OCI-LY3 (cell line): Measurements from ENCODE around the gene HSPA12B.

ENCODE experiments used
- CTCF ChIP-seq: fragments of 200-600, 300-600 bp; sonication (generic); IDR thresholded peaks from 2 replicates; pipeline ENCODE4 v1.5.1; 2014; ENCODE audit warnings: antibody characterized with exemption, low read length, low read depth
- EZH2phosphoT487 ChIP-seq: fragments of 200-600 bp; shearing (Covaris generic); IDR thresholded peaks from 2 replicates; pipeline ENCODE4 v1.6.1; 2018; ENCODE audit warnings: antibody characterized with exemption, mixed run types, low read depth

DNA sequence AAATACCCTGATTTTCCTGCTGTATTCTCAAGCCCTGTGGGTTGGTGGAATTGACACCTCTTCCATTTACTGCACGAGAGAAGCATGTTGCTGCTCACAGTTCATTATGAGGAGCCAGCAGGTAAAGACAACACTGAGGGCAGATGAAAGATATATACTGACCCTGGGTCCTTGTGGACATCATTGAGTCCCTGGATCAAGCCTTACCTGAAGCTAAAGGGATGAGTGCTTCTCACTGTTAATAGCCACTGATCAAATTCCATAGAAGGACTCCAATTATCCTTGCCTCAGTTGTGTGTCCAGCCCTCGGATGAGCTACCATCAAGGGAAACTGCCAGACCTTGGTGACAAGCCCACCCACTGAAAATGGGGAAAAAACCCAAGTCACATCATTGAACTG, 12.4 kb upstream of the HSPA12B start:
- TF ChIP-seq CTCF (no peak), EZH2phosphoT487 (no peak)
